Smooth muscle cell (in vitro differentiated cells): ENCODE data around the gene NSRP1. TPM values are rescaled to one million over a fixed set of nuclear protein-coding genes. Genes with fewer than 3 reads are reported as not detected.

Experiments
- DNase-seq: peaks from one replicate; lab custom pipeline; 2025; ENCODE audit not compliant: unreplicated experiment; lab: John Stamatoyannopoulos, UW
- H2AFZ ChIP-seq: fragments of 200-600 bp; sonication (generic); 2 replicates; pipeline ENCODE4 v1.6.0; 2016; ENCODE audit warnings: antibody characterized with exemption, low read depth, mild to moderate bottlenecking
- H3F3A ChIP-seq: fragments of 200-600 bp; sonication (generic); 2 replicates; pipeline ENCODE4 v1.6.0; 2017; ENCODE audit warnings: antibody characterized with exemption, low read depth
- H3K27ac ChIP-seq: fragments of 200-600 bp; sonication (generic); 2 replicates; pipeline ENCODE4 v1.5.1; 2016; ENCODE audit warnings: low read depth, mild to moderate bottlenecking
- H3K27me3 ChIP-seq: fragments of 200-600 bp; sonication (generic); 2 replicates; pipeline ENCODE4 v1.6.1; 2016; ENCODE audit warnings: low read depth, mild to moderate bottlenecking
- H3K36me3 ChIP-seq: fragments of 200-600 bp; sonication (generic); 2 replicates; pipeline ENCODE4 v1.5.1; 2016; ENCODE audit warnings: low read depth
- H3K4me1 ChIP-seq: fragments of 200-600 bp; sonication (generic); 2 replicates; pipeline ENCODE4 v1.5.1; 2016; ENCODE audit warnings: low read depth
- H3K4me2 ChIP-seq: fragments of 200-600 bp; sonication (generic); 2 replicates; pipeline ENCODE4 v1.6.0; 2016; ENCODE audit warnings: mild to moderate bottlenecking
- H3K4me3 ChIP-seq: fragments of 200-600 bp; sonication (generic); 2 replicates; pipeline ENCODE4 v1.5.1; 2016; ENCODE audit warnings: mild to moderate bottlenecking
- H3K79me2 ChIP-seq: fragments of 200-600 bp; sonication (generic); 2 replicates; pipeline ENCODE4 v1.6.0; 2016; ENCODE audit warnings: low read depth, mild to moderate bottlenecking
- H3K9ac ChIP-seq: fragments of 200-600 bp; sonication (generic); 2 replicates; pipeline ENCODE4 v1.6.0; 2016; ENCODE audit warnings: low read depth
- H3K9me3 ChIP-seq: fragments of 200-600 bp; sonication (generic); replicated peaks from 2 replicates; pipeline ENCODE4 v1.5.1; 2016; ENCODE audit warnings: low read depth
- H4K20me1 ChIP-seq: fragments of 200-600 bp; sonication (generic); 2 replicates; pipeline ENCODE4 v1.6.0; 2016; ENCODE audit warnings: low read depth
- CTCF ChIP-seq: fragments of 200-600 bp; sonication (generic); IDR thresholded peaks from 2 replicates; pipeline ENCODE4 v1.5.1; 2017; ENCODE audit warnings: borderline replicate concordance, mild to moderate bottlenecking, antibody characterized with exemption; ENCODE audit not compliant: insufficient read depth, poor library complexity, severe bottlenecking
- WGBS: methylation state at CpG from one replicate; pipeline ENCODE4 v1.1.7; 2016; ENCODE audit warnings: low lambda C conversion rate; 5-methylcytosine and 5-hydroxymethylcytosine counted together
- polyA plus RNA-seq: library from polyadenylated mRNA; unstranded; fragments of >200 nt; fragmentation: Nextera tagmentation; extraction: Ambion mirVana; gene quantifications from 2 replicates; pipeline ENCODE4 v1.2.1, GENCODE V29; 2016
- total RNA-seq: library from RNA; depleted of rRNA; stranded (reverse); fragments of >200 nt; gene quantifications from 2 replicates; pipeline ENCODE4 v1.2.3, GENCODE V29; 2014

The NSRP1 gene
- total and polyA plus RNA-seq, 2 experiments from 2014 or later, result 4.9 to 31.4 TPM

GRCh38 chr17:30217054-30217453 is 100.4 kb downstream of the NSRP1 start:
- H3K27ac ChIP-seq, result no peak overlapping the region
- H3K4me3 ChIP-seq, result no peak overlapping the region
- no peak for DNase-seq
- no peaks in the 10 kb centered on the region for H3K79me2 ChIP-seq
- H3K4me2 ChIP-seq, result no peak overlapping the region
- H3K27me3 ChIP-seq, result no peaks in the 10 kb centered on the region
- H3F3A ChIP-seq, result no peaks in the 10 kb centered on the region
- H3K9me3 ChIP-seq, result no peaks in the 10 kb centered on the region
- no peak overlapping the region for H3K9ac ChIP-seq
- H2AFZ ChIP-seq, result no peak overlapping the region
- H3K4me1 ChIP-seq, result peaks cover 7% of the 10 kb centered on the region
- no peak for TF ChIP-seq CTCF
- no peaks in the 10 kb centered on the region for H3K36me3 ChIP-seq
- H4K20me1 ChIP-seq, result no peaks in the 10 kb centered on the region
- 95% methylated on average over 6 of the region's 6 CpGs for WGBS

DNA sequence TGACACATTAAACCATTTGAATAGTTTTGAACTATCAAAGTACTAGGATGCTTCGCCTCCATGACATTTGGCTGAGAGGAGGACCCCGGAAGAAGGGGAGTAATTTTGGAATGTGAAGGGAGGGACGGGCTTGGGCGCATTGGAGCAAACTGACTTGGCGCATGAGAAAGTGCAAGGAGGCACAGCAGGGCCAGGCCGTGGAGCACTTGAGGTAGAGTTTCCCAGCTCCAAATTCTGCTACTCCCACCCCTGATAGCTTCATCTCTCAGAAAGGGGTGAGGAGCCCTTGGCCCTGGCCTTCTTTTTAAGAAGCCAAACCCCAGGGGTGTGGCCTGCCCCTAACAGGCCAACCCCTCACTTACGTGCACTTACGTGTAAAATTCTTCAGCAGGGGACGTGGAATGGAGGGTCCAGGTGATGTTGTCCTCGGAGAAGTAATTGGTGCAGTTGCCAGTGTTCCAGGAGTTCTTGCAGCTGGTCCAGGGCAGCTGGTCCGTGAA is 101.2 kb downstream of the NSRP1 start:
- H3K9ac ChIP-seq, result no peak overlapping the region
- H3K27me3 ChIP-seq, result no peaks in the 10 kb centered on the region
- no peaks in the 10 kb centered on the region for H3K9me3 ChIP-seq
- no peak for TF ChIP-seq CTCF
- no peak overlapping the region for H2AFZ ChIP-seq
- no peak overlapping the region for H3K27ac ChIP-seq
- no peaks in the 10 kb centered on the region for H3K79me2 ChIP-seq
- H4K20me1 ChIP-seq, result no peaks in the 10 kb centered on the region
- DNase-seq, result no peak
- no peaks in the 10 kb centered on the region for H3F3A ChIP-seq
- WGBS, result 96% methylated on average over 11 of the region's 11 CpGs
- H3K4me1 ChIP-seq, result peaks cover 7% of the 10 kb centered on the region
- no peak overlapping the region for H3K4me2 ChIP-seq
- no peak overlapping the region for H3K4me3 ChIP-seq
- H3K36me3 ChIP-seq, result no peaks in the 10 kb centered on the region

DNA sequence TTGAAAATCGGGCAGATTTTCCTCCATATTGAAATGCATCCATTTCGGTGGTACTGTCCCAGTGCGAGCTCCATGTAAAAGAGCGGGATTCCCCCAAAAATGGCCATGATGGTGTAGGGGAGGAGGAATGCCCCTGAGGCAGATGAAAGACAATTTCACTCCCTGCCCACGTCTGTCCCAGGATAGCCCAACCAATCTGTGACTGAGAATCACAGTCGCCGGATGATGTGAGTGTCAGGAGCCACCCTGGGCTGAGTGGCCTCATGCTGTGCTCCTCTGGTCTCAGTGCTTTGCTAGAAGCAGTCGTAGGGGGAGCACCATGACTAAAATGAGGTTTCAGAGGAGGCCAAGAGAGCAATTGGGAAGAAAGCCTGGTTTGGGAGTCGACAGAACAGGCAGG is 102.2 kb downstream of the NSRP1 start:
- no peak for DNase-seq
- Histone ChIP-seq H3K4me2 (no peak overlapping the region), H3K4me1 (peaks cover 7% of the 10 kb centered on the region), H3K27ac (no peak overlapping the region), H3K9me3 (no peaks in the 10 kb centered on the region), H4K20me1 (no peaks in the 10 kb centered on the region), H3F3A (no peaks in the 10 kb centered on the region), H3K79me2 (no peaks in the 10 kb centered on the region), H3K27me3 (no peaks in the 10 kb centered on the region), H3K9ac (no peak overlapping the region), H3K4me3 (no peak overlapping the region), H3K36me3 (no peaks in the 10 kb centered on the region), H2AFZ (no peak overlapping the region)
- 87% methylated on average over 9 of the region's 9 CpGs for WGBS
- no peak for TF ChIP-seq CTCF

DNA sequence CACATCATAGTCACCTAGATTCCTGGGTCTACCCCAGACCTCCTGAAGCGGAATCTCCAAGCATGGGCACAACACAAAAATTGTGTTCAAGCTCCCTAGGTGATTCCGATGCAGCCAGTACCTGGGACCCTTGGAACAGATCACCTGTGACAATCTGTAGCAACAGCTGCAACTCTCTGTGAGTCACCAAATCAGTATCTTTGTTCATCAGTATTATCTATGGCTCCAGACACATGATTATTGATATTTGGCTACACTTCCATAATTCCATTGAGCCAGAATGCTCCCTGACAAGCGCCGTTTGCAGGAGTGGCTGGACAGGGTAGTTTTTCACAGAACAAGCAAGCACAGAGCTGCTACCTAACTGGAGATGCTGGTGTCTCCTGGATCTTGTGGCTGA is 102.7 kb downstream of the NSRP1 start:
- H3K4me1 ChIP-seq, result peaks cover 7% of the 10 kb centered on the region
- no peak overlapping the region for H3K4me3 ChIP-seq
- H4K20me1 ChIP-seq, result no peaks in the 10 kb centered on the region
- H3K27me3 ChIP-seq, result no peaks in the 10 kb centered on the region
- no peak overlapping the region for H3K4me2 ChIP-seq
- H3K36me3 ChIP-seq, result no peaks in the 10 kb centered on the region
- no peak overlapping the region for H3K27ac ChIP-seq
- H3F3A ChIP-seq, result no peaks in the 10 kb centered on the region
- H3K9me3 ChIP-seq, result no peaks in the 10 kb centered on the region
- no peak for TF ChIP-seq CTCF
- 93% methylated on average over 4 of the region's 4 CpGs for WGBS
- no peak for DNase-seq
- H3K9ac ChIP-seq, result no peak overlapping the region
- H2AFZ ChIP-seq, result no peak overlapping the region
- no peaks in the 10 kb centered on the region for H3K79me2 ChIP-seq
